Chondrocyte (in vitro differentiated cells): Measurements from ENCODE around the gene GALNT14. TPM values are rescaled to one million over a fixed set of nuclear protein-coding genes. Genes with fewer than 3 reads are reported as not detected.

ENCODE experiments used
- DNase-seq: peaks from one replicate; pipeline ENCODE4 v3.0.0; 2021; ENCODE audit warnings: mixed read lengths, low spot score
- H3K27ac Mint-ChIP-seq: one replicate; pipeline ENCODE4 v1.8.0; 2021; ENCODE audit warnings: mild to moderate bottlenecking, moderate library complexity, mixed read lengths; ENCODE audit not compliant: unreplicated experiment
- H3K27me3 Mint-ChIP-seq: 2 replicates; pipeline ENCODE4 v1.8.0; 2021; ENCODE audit warnings: low read depth, mixed read lengths
- H3K36me3 Mint-ChIP-seq: 2 replicates; pipeline ENCODE4 v1.8.0; 2021; ENCODE audit warnings: low read depth, mixed read lengths
- H3K4me1 Mint-ChIP-seq: 2 replicates; pipeline ENCODE4 v1.8.0; 2021; ENCODE audit warnings: low read depth, mild to moderate bottlenecking, mixed read lengths
- H3K4me3 Mint-ChIP-seq: one replicate; pipeline ENCODE4 v1.8.0; 2021; ENCODE audit warnings: mild to moderate bottlenecking, moderate library complexity, mixed read lengths; ENCODE audit not compliant: unreplicated experiment
- H3K9me3 Mint-ChIP-seq: 2 replicates; pipeline ENCODE4 v1.8.0; 2021; ENCODE audit warnings: low read depth, mixed read lengths
- CTCF ChIP-seq: fragments of 200-600 bp; sonication (generic); IDR thresholded peaks from 2 replicates; pipeline ENCODE4 v1.5.0; 2021; ENCODE audit warnings: antibody characterized with exemption, mild to moderate bottlenecking, moderate library complexity
- total RNA-seq: library from RNA; stranded (reverse); gene quantifications from 3 replicates; pipeline ENCODE4 v1.2.1, GENCODE V29; 2021

The GALNT14 gene
- total RNA-seq, 1 donor from 2014 or later = 17.8 TPM

GRCh38 chr2:31052284-31052683 lies 86.0 kb downstream of the GALNT14 start:
- Mint-ChIP-seq H3K27ac (no peak overlapping the region), H3K9me3 (peaks cover 2% of the 10 kb centered on the region), H3K4me1 (no peaks in the 10 kb centered on the region), H3K36me3 (no peaks in the 10 kb centered on the region), H3K4me3 (no peak overlapping the region), H3K27me3 (peaks cover 6% of the 10 kb centered on the region)
- no peak for DNase-seq
- no peak for TF ChIP-seq CTCF

DNA sequence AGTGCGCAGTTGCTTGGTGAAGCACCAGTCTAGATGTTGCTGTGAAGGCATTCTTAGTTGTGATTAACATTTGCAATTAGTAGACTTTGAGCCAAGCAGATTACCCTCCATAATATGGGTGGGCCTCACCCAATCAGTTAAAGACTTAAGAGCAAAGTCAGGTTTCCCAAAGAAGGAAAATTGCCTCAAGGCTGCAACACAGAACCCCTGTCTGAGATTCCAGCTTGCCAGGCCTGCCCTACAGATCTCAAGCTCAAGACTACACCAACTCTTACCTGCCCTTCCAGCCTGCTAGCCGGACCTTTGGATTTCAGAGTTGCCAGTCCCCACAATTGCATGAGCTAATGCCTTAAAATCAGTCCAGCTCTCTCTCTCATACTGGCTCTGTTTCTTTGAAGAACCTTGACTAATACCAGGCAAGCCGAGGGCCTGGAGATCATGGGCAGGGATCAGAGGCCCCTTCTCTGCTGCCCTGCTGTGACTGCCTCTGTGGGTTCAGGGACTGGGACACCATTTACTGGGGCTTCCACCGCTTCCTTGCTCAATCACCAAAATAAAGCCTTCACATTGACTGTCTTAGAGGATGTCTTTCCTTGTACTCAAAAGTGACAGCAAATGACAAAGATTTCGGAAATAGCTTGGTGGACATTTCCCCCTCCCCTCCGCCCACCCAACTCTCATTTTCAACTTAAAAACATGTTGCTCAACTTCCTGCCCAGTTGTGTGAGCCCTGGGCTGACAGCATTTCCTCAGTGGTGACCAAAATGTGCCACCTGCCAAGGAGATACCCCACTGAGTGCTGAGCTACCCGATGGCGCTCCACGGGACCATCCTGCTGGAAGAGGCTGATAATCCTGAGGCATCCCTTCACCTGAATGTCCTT lies 86.7 kb downstream of the GALNT14 start:
- H3K27ac Mint-ChIP-seq = no peak overlapping the region
- DNase-seq = no peak
- H3K9me3 Mint-ChIP-seq = peaks cover 2% of the 10 kb centered on the region
- H3K4me3 Mint-ChIP-seq = no peak overlapping the region
- no peaks in the 10 kb centered on the region for H3K36me3 Mint-ChIP-seq
- TF ChIP-seq CTCF = no peak
- H3K27me3 Mint-ChIP-seq = peaks cover 6% of the 10 kb centered on the region
- no peaks in the 10 kb centered on the region for H3K4me1 Mint-ChIP-seq

DNA sequence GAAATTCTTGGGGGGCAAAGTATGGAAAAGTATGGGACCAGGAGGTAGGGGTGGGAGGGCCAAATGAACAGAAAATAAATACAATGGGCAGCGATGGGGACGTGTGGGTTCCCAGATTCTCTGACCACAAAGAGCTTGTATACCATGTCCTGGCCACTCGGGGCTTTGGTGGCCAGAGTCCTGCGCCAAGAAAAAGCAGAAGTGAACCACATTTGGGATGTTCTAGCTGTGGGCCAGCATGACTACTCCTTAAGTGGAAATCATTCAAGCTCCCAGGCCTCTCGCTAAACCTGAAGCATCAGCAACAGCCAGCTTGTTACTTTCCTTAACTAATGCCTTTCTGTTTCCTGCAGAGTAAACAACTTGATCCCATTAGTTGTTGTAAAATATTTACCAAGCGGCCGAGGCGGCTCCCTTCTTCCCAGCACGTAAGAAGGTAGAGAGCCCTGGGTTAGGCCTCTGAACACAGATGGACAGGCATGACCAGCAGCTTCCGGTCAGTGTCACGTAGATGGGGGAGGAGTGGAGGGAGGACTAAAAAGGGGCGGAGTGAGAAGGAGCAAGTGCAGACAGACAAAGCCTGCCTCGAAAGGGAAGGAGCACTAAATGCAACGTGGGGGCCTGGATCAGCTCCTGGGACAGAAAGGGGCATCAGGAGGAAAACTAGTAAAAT lies 88.2 kb downstream of the GALNT14 start:
- H3K27ac Mint-ChIP-seq = no peak overlapping the region
- TF ChIP-seq CTCF = no peak
- no peak overlapping the region for H3K4me3 Mint-ChIP-seq
- peaks cover 6% of the 10 kb centered on the region for H3K27me3 Mint-ChIP-seq
- no peaks in the 10 kb centered on the region for H3K4me1 Mint-ChIP-seq
- no peaks in the 10 kb centered on the region for H3K36me3 Mint-ChIP-seq
- peaks cover 2% of the 10 kb centered on the region for H3K9me3 Mint-ChIP-seq
- no peak for DNase-seq

GRCh38 chr2:31049264-31049663 lies 89.0 kb downstream of the GALNT14 start:
- H3K36me3 Mint-ChIP-seq = no peaks in the 10 kb centered on the region
- peaks cover 5% of the 10 kb centered on the region for H3K27me3 Mint-ChIP-seq
- H3K4me1 Mint-ChIP-seq = no peaks in the 10 kb centered on the region
- no peak for TF ChIP-seq CTCF
- H3K9me3 Mint-ChIP-seq = peaks cover 2% of the 10 kb centered on the region
- no peak for DNase-seq
- no peak overlapping the region for H3K27ac Mint-ChIP-seq
- H3K4me3 Mint-ChIP-seq = no peak overlapping the region

GRCh38 chr2:31047599-31047998 lies 90.6 kb downstream of the GALNT14 start:
- TF ChIP-seq CTCF = no peak
- no peak overlapping the region for H3K4me3 Mint-ChIP-seq
- H3K9me3 Mint-ChIP-seq = peaks cover 2% of the 10 kb centered on the region
- no peak for DNase-seq
- no peaks in the 10 kb centered on the region for H3K36me3 Mint-ChIP-seq
- H3K27me3 Mint-ChIP-seq = peaks cover 4% of the 10 kb centered on the region
- H3K4me1 Mint-ChIP-seq = no peaks in the 10 kb centered on the region
- no peak overlapping the region for H3K27ac Mint-ChIP-seq
